ENCODE results near the gene BLMH. TPM values are rescaled to one million over a fixed set of nuclear protein-coding genes. Genes with fewer than 3 reads are reported as not detected.

Gene BLMH
- total RNA-seq, 4 donors from 2014 or later = 17.0 to 32.4 (median 28.6) TPM

GRCh38 chr17:30235386-30236296, 56.1 kb downstream of the BLMH start, which contains the start of gene SLC6A4:
SLC6A4 (minus strand) TSS chr17:30235697; CDS start chr17:30221958, 13,739 bp downstream.
- TF ChIP-seq CTCF (IDR thresholded peaks at IDR 0.05; ENCODE audit: low read depth) = no peak

DNA sequence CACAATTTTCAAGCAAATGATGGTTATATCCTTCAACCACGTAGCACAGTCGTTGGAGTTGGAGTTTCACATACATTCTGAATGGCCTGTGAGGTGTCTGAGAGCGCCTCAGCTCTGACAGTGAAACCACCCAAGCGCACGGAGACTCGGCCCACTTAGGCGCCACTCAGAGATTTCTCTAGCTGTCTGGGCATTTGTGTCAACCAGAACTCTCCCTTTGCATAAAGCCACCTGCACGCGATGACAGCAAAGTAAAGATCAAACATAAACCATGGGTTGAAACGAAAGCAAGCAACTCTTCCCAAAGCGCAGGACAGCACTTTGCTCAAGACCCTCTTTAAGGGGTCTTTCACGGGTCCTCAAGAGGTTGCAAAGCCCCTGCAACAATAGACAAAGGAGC, 56.8 kb downstream of the BLMH start:
- no peak for TF ChIP-seq CTCF (IDR thresholded peaks at IDR 0.05; ENCODE audit: low read depth)

GRCh38 chr17:30234296-30234695, 57.4 kb downstream of the BLMH start:
- TF ChIP-seq CTCF (IDR thresholded peaks at IDR 0.05; ENCODE audit: low read depth) = no peak

GRCh38 chr17:30232824-30233427, 58.8 kb downstream of the BLMH start:
- no peak for TF ChIP-seq CTCF (IDR thresholded peaks at IDR 0.05; ENCODE audit: low read depth)

GRCh38 chr17:30232015-30232823, 59.5 kb downstream of the BLMH start:
- TF ChIP-seq CTCF (IDR thresholded peaks at IDR 0.05; ENCODE audit: low read depth) = no peak

DNA sequence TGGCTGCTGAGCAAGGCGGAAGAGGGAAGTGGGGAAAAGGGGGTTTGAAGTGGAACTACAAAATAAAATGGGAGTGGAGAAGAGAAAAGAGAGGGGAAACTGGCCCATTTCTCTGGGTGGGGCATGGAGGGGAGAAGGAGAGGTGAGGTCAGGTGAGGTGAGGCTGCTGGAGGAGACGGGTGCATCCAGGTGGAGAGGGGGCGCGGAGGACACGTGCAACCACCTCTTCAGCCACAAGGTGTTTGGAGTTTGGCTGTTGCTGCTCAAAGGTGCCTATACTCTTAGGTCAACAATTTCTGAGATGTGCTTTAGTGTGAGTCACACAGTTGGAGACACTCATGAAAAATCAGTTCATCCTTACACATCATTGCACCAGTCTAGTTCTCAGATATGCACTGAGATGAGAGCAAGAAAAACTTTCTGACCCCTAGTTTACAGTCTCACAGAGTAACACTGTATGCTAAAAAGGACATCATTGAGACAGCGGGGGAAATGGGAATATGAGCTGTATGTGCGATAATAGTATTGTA, 61.1 kb downstream of the BLMH start:
- TF ChIP-seq CTCF (IDR thresholded peaks at IDR 0.05; ENCODE audit: low read depth) = no peak

Measured in subcutaneous adipose tissue (tissue), 4 donors.